OCI-LY7 (cell line): ENCODE results near the gene PIK3AP1.

Source experiments
- CTCF ChIP-seq: fragments of 200-600 bp; sonication (generic); conservative IDR thresholded peaks from 2 replicates; pipeline ENCODE4 v1.5.1; 2014; ENCODE audit warnings: mild to moderate bottlenecking, antibody characterized with exemption, low read length, moderate library complexity, mixed read lengths
- EZH2phosphoT487 ChIP-seq: fragments of 200-600 bp; sonication (generic); IDR thresholded peaks from 2 replicates; pipeline ENCODE4 v1.6.1; 2018; ENCODE audit warnings: low read depth, borderline replicate concordance, mild to moderate bottlenecking, mixed run types, antibody characterized with exemption, low read length, moderate library complexity, mixed read lengths

DNA sequence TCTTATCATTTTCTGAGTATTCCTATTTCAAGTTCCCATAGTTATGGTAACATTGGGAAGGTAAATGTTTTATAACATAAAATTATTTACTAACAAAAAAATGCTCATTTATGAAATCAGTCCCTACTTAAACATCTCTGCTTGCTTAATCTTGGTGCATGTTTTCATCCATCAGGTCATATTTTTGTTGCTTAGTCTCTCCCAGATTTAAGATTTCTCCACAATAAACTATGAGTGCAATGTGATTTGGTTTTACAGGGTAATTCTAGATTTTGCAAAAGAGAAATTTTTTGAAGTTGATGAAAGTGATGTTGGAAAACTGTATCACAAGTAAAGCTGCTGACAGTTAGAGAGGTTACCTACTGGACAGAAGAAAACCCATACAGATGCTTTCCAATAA, 28.6 kb downstream of the PIK3AP1 start:
- TF ChIP-seq CTCF (no peak), EZH2phosphoT487 (no peak)
